Neuron (in vitro differentiated cells): ENCODE measurements around the gene GORASP1.

Experiments used
- H2AFZ ChIP-seq: one replicate; pipeline ENCODE4 v1.6.1; 2013; ENCODE audit warnings: low read depth, mild to moderate bottlenecking, inconsistent platforms, low read length, moderate library complexity
- H3K27me3 ChIP-seq: one replicate; pipeline ENCODE4 v1.6.1; 2013; ENCODE audit warnings: low read length; ENCODE audit not compliant: insufficient read depth
- H3K36me3 ChIP-seq: one replicate; pipeline ENCODE4 v1.6.1; 2013; ENCODE audit warnings: low read length; ENCODE audit not compliant: insufficient read depth
- H3K4me1 ChIP-seq: one replicate; pipeline ENCODE4 v1.6.1; 2013; ENCODE audit warnings: low read length; ENCODE audit not compliant: insufficient read depth
- H3K4me3 ChIP-seq: 2 replicates; pipeline ENCODE4 v1.5.1; 2013; ENCODE audit warnings: mild to moderate bottlenecking, low read length, moderate library complexity
- H3K9me3 ChIP-seq: one replicate; pipeline ENCODE4 v1.6.1; 2013; ENCODE audit warnings: low read length

The GORASP1 gene

DNA sequence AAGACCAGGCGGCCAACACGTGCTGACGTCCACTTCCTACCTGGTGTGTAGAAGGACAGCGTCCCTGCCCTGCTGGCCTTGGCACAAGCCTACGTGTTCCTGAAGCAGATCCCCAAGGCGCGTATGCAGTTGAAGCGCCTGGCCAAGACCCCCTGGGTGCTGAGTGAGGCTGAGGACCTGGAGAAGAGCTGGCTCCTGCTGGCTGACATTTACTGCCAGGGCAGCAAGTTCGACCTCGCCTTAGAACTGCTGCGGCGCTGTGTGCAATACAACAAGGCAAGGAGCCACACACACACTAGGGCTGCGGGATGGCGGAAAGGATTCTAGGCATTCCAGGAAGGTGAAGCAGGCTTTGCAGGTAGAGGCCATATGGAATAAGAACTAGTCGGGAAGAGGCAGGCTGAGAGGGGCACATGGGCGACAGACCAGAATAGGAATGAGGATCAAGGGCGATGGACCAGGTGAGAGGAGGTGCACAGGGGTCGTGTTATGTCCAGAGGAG is 30.1 kb upstream of the GORASP1 start:
- H3K27me3 ChIP-seq = no peaks in the 10 kb centered on the region
- no peaks in the 10 kb centered on the region for H3K9me3 ChIP-seq
- H3K4me1 ChIP-seq = no peaks in the 10 kb centered on the region
- H3K4me3 ChIP-seq = no peak overlapping the region
- H3K36me3 ChIP-seq = peaks cover 2% of the 10 kb centered on the region
- no peak overlapping the region for H2AFZ ChIP-seq

DNA sequence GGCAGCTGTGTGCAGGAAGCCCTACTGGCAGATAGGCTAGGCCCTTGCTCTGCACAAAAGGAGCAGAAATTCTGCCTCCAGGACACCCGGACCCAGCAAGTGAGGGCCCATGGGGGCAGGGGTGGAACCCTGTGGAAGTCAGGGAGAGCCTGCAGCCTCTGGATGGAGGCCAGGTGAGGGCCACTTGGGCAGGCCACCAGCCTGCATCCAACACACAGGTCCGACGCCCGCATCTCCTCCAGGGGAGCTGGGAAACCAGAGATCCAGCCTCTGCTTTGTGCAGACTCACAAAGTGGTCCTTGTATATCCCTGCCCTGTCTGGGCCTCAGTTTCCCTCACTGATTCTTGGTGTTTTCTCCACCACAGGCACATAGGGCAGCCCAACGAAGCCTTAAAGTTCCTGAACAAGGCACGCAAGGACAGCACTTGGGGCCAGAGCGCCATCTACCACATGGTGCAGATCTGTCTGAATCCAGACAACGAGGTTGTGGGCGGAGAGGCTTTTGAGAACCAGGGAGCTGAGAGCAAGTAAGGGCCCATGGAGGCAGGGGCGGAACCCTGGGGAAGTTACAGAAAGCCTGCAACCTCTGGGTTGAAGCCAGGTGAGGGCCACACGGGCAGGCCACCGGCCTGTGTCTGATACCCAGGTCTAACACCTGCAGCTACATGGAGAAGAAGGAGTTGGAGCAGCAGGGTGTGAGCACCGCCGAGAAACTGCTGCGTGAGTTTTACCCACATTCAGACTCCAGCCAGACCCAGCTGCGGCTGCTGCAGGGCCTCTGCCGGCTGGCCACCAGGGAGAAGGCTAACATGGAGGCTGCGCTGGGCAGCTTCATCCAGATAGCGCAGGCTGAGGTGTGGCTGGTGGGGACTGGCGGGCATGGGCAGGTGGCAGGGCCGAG is 29.4 kb upstream of the GORASP1 start:
- H3K4me1 ChIP-seq = no peaks in the 10 kb centered on the region

DNA sequence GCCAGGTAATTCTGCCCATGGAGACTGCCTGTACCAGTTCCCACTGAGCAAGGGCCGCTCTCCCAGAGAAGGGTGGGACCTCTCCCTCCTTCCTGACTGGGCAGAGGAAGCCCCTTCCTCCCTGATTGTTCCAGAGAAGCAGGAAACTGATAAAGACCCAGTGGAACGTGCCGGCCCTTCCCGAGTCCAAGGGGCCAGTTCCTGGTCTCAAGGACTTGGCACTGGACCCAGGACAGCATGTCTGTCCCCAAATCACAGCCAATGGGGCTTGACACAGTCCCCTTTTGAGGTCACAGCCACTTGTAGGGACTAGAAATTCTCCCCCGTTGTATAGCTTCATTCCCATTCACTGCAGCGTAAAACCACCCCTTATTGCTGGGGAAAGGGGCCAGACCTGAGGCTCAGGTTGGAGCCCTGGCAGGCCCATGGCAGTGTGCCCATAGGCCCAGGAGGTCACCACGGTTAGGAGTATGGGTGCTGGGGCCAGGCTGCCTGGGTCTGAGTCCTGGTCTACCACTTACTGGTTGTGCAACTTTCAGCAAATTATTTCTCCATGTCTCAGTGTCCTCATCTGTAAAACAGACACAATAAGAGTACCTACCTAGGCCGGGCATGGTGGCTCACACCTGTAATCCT is 27.9 kb upstream of the GORASP1 start:
- no peaks in the 10 kb centered on the region for H3K27me3 ChIP-seq
- H3K4me1 ChIP-seq = no peaks in the 10 kb centered on the region
- H3K9me3 ChIP-seq = no peaks in the 10 kb centered on the region
- no peak overlapping the region for H2AFZ ChIP-seq
- H3K4me3 ChIP-seq = no peak overlapping the region
- H3K36me3 ChIP-seq = peaks cover 2% of the 10 kb centered on the region

More for the DNA sequence above, 29.4 kb upstream of the GORASP1 start:
- Histone ChIP-seq H3K9me3 (no peaks in the 10 kb centered on the region), H3K4me3 (no peak overlapping the region), H2AFZ (no peak overlapping the region), H3K36me3 (peaks cover 2% of the 10 kb centered on the region), H3K27me3 (no peaks in the 10 kb centered on the region)

DNA sequence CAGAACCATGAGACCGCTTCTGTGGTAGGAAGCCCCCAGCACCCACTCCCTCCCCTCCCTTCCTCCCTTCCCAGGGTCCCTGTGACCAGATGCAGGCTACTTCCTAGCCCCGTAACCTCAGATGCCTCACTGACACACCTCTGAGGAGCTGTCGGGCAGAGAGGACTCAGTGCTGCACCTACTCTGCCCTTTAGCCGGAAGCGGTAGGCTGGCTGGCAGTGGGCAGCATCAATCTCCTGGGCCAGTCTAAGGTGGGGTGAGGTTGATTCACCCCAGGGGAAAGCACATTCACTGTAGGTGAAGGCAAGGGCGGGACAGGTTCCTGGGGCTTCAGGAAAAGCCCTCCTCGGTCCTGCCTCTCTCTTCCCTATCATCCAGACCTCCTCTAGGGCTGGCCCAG is 26.9 kb upstream of the GORASP1 start:
- H3K27me3 ChIP-seq = no peaks in the 10 kb centered on the region
- no peak overlapping the region for H3K4me3 ChIP-seq
- peaks cover 2% of the 10 kb centered on the region for H3K36me3 ChIP-seq
- H2AFZ ChIP-seq = no peak overlapping the region
- no peaks in the 10 kb centered on the region for H3K4me1 ChIP-seq
- no peaks in the 10 kb centered on the region for H3K9me3 ChIP-seq

DNA sequence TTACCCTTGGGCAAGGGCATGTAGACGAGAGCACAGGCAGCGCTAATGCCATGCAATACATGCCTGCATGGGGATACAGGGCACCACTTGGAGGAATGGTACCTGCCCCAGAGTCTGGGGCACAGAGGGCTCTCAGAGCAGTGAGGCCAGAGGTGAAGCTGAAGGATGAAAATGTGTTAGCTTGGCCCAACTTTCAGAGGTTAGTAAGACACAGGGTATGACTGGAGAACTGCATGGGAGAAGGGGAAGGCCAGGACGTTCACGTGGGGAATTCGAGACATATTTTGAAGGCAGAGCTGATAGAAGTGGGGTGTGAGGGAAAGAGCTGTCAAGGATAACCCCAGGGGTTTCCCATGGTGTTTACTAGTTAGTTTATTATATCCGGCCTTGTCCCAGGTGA is 26.4 kb upstream of the GORASP1 start:
- H3K4me1 ChIP-seq = no peaks in the 10 kb centered on the region
- peaks cover 2% of the 10 kb centered on the region for H3K36me3 ChIP-seq
- H2AFZ ChIP-seq = no peak overlapping the region
- H3K4me3 ChIP-seq = no peak overlapping the region
- no peaks in the 10 kb centered on the region for H3K9me3 ChIP-seq
- no peaks in the 10 kb centered on the region for H3K27me3 ChIP-seq

DNA sequence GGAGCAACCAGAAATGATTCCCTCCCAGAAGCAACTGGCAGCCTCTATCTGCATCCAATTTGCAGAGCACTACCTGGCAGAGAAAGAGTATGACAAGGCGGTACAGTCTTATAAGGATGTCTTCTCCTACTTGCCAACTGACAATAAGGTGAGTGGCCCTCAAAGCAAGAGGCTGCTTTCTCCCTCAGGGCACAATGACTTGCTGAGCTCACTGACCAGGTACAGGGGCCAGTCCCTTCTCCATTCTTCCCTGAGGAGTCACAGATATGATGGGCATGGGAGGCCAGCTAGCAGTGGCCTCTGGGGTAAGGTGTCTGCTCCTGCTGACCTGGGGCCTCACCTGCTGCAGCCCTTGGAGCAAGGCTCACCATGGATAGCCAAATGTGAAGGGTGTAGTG is 25.7 kb upstream of the GORASP1 start:
- Histone ChIP-seq H3K9me3 (no peaks in the 10 kb centered on the region), H2AFZ (no peak overlapping the region), H3K4me3 (no peak overlapping the region), H3K36me3 (peaks cover 2% of the 10 kb centered on the region), H3K4me1 (no peaks in the 10 kb centered on the region), H3K27me3 (no peaks in the 10 kb centered on the region)

DNA sequence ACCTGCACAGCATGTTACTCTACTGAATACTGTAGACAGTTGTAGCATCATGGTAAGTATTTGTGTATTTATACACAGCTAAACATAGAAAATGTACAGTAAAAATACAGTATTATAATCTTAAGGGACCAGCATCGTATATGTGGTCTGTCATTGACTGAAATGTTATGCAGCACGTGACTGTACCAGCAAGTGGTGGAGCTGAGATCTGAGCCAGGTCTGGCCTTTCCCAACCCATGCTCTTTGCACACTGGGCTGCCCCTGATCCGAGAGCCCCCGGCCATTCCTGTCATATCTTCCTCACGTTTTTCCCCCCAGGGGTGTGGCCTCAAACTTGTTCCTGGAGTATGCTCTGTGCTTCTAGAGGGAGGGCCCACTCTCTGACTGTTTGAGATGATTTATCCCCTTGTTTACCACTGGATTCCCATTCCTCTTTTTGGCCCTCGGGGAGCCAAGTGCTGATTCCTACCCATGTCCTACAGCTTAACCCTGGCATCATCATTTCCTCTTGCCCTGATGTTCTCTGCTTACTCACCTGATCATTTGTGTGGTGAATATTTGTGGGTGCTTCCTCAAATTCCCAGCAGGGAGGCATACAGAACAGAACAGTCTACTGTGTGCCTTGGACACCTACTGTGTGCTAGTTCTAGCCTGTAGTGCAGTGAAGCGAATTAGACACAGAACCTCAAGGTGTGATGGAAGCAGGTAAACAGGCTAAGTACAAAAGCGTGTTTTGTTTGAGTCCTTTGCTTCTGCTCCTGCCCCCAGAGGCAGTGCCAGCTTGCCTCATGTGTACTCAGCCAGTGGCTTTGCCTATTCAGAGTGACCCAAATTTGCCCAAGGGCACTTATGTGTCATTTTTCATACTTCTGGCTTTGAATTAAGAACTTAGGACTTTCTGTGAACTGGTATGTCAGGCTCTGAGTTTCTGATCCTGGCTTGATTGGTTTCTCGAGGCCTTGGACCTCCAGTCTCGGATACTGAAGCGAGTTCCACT is 25.0 kb upstream of the GORASP1 start:
- Histone ChIP-seq H3K4me1 (no peaks in the 10 kb centered on the region), H3K9me3 (no peaks in the 10 kb centered on the region), H3K27me3 (no peaks in the 10 kb centered on the region), H2AFZ (no peak overlapping the region), H3K4me3 (no peak overlapping the region), H3K36me3 (no peaks in the 10 kb centered on the region)

DNA sequence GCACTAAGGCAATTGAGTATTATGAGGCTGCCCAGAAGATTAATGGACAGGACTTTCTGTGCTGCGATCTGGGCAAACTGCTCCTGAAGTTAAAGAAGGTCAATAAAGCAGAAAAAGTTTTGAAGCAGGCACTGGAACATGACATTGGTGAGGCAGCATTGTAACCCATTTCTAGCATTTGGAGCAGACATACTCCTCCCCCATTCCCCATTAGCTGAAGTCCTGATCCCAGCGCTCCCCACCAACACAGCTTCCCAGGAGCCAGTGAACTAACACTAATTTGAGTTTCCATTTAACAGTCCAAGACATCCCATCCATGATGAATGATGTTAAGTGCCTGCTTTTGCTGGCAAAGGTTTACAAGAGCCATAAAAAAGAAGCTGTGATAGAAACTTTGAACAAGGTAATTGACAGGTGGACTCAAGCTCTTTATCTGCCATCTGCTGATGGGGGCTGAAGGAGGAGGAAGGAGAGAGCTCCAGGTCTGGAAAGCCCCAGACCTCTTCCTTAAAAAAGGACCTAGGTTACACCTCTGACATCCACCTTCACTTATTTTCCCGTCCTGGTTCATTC is 23.4 kb upstream of the GORASP1 start:
- Histone ChIP-seq H3K4me3 (no peak overlapping the region), H2AFZ (no peak overlapping the region), H3K4me1 (no peaks in the 10 kb centered on the region), H3K9me3 (no peaks in the 10 kb centered on the region), H3K36me3 (no peaks in the 10 kb centered on the region), H3K27me3 (no peaks in the 10 kb centered on the region)

DNA sequence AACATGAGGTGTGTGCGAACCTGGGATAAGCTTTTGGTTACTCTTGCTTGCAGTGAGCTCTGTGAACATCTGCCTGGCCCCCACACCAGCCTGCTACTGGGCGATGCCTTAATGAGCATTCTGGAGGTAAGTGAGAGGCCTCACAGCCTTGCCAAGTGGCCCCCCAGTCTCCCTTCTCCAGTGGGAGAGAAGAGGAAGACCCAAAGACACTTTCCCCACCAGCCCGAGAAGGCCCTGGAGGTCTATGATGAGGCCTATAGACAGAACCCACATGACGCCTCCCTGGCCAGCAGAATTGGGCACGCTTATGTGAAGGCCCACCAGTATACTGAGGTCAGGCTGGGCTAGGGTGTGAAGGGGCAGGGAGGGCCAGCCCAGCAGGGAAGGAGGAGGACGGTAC is 22.6 kb upstream of the GORASP1 start:
- Histone ChIP-seq H3K4me1 (no peaks in the 10 kb centered on the region), H3K36me3 (no peaks in the 10 kb centered on the region), H3K9me3 (no peaks in the 10 kb centered on the region), H2AFZ (no peak overlapping the region), H3K4me3 (no peak overlapping the region), H3K27me3 (no peaks in the 10 kb centered on the region)

DNA sequence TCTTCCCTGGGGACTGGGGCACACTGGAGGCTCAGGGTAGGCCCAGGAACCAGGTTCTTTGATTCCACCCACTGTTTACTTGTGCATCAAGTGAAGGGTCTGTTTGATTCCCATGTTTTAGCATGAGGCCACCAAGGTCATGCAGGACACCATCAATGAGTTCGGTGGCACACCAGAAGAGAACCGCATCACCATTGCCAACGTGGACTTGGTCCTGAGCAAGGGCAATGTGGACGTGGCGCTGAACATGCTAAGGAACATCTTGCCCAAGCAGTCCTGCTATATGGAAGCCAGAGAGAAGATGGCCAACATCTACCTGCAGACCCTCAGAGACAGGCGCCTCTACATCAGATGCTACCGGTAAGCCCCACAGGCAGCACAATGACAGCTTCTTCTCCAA is 21.5 kb upstream of the GORASP1 start:
- no peak overlapping the region for H2AFZ ChIP-seq
- H3K27me3 ChIP-seq = no peaks in the 10 kb centered on the region
- H3K9me3 ChIP-seq = no peaks in the 10 kb centered on the region
- H3K36me3 ChIP-seq = no peaks in the 10 kb centered on the region
- H3K4me3 ChIP-seq = no peak overlapping the region
- no peaks in the 10 kb centered on the region for H3K4me1 ChIP-seq

DNA sequence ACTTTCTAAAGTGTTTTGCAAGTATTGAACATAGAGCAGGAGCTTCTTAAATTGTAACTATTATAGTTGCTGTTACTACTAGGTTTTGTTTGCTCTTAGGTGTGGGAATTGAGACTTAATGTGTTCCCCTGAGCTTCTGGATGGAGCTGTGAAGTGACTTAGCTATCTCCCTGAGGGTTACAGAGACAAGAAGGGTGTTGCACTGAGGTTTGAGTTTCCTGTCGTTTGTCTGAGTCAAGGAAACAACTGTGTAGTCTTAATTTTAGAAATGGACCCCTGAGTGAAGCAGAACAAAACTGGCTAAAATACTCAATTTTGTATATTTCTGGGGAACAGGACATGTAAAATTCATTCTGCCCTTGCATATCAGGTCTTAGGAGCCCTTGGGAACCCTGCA is 20.5 kb upstream of the GORASP1 start:
- no peaks in the 10 kb centered on the region for H3K9me3 ChIP-seq
- H2AFZ ChIP-seq = no peak overlapping the region
- H3K36me3 ChIP-seq = no peaks in the 10 kb centered on the region
- H3K27me3 ChIP-seq = no peaks in the 10 kb centered on the region
- no peaks in the 10 kb centered on the region for H3K4me1 ChIP-seq
- H3K4me3 ChIP-seq = no peak overlapping the region

DNA sequence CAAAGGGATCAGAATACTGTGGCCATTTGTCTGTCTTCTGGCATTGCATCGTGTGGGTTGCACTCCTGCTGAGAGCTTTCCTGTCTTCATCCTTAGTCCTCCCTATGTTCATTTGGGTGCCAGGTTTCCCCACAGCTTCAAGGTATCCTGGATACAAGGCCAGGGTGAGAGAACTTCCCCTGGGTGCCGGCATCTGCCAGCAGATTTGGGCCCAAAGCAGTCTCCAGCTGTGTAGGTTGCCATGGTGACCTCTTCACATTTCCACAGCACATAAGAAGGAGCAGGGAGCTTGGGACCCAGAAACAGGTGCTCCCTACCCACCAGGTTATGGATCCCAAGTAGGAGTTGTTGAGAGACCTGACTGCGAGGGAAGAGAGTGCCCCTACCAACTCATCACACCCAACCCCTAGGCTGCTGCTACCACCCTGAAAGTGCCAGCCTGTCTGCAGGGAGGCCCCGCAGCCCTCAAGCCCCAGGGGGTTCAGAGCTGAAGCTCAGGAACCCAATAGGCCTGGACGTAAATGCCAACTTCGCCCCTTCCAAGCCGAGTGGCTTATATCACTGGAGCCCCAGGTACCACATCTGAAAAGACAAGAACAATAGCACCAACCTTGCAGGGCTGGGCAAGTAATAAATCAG is 20.0 kb upstream of the GORASP1 start:
- no peak overlapping the region for H3K4me3 ChIP-seq
- no peaks in the 10 kb centered on the region for H3K27me3 ChIP-seq
- no peaks in the 10 kb centered on the region for H3K36me3 ChIP-seq
- no peak overlapping the region for H2AFZ ChIP-seq
- H3K9me3 ChIP-seq = no peaks in the 10 kb centered on the region
- H3K4me1 ChIP-seq = no peaks in the 10 kb centered on the region
